Activated naive CD4-positive, alpha-beta T cell treated with anti-CD3 and anti-CD28 coated beads, Interleukin-2, amount 50 U/mL, for 16 hours (primary cell): ENCODE results near the gene PUS10.
"Not testable (repeated sequence)": the region's sequence is repeated elsewhere in the genome, so short reads cannot be mapped to it uniquely, and the experiment has no call there.

Experiments
- DNase-seq: peaks from one replicate; pipeline ENCODE4 v3.0.0-alpha.2; 2020

The PUS10 gene

GRCh38 chr2:60926741-60927552 lies 91.1 kb downstream of the PUS10 start:
- no peak for DNase-seq

DNA sequence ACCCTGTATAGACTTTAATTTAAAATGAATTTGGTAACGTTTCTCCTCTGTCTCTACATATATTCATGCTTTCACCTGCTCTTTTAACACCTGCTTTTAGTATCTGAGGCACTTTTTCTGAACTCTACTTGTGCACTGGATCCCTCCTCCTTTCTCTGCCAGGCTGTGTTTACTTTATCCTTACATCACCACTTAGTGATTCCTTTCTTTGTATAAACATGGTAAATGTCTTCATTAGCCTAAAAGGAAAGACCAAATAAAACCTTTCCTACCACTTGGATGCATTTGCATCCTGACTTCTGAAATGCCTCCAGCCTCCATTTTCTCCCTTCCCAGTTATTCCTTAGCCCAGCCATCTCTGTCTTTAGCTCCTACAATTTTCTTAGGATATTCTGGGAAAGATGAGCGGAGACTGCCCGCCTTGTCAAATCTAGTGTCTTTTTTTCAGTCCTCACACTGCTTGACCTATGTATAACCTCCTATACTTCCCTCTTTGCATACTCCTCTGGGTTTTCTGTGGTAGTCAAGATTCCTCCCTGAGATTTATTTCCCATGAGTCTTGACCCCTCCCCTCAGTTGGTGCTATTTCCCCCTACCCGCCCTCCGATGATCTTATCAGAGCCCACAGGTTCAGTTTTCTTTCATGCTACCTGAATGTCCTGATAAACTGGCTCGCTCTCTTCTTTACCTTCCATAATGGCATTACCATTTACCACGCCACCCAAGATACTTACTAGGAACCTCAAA lies 91.9 kb downstream of the PUS10 start:
- DNase-seq, result no peak

- DNase-seq, result no peak
These were observed 110.7 kb downstream of the PUS10 start for GRCh38 chr2:60907329-60907728.

DNA sequence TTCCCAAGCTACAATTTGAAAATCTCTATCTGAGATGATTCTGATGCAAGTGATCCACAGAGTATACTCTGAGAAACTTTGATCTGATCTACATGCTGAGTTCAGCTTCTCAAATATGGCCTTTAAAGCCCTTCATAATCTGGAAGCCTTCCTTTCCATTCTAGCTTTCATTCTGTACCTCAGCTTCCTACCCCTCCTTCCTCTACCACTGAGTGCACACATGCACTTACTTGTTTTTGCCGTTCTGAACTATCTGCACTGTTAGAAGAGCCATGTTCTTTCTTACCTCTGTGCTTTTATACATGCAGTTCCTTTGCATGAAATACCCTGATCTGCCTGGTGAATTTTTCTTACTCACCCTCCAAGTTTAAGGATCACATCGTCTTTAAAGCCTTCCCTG lies 111.7 kb downstream of the PUS10 start:
- no peak for DNase-seq

- not testable (repeated sequence) for DNase-seq
These were observed 112.2 kb downstream of the PUS10 start for GRCh38 chr2:60905867-60906266.

- not testable (repeated sequence) for DNase-seq
These were observed 116.8 kb downstream of the PUS10 start for GRCh38 chr2:60901296-60901695.

DNA sequence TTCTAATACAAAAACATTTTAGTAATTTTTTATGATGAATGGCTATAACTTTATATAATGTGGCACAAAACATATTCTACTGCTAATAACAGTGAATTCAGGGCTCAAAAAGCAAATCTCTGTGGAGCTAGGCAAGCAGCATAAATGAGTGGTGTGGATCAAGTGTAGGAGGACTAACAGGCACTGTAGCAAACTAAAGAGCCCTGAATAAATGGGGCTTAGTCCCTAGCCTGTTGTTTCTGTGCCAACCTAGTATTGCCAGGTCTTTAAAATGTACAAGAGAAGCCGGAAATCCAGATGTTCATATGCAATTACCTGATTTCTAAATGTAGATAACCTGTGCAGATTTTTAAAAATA lies 118.2 kb downstream of the PUS10 start:
- DNase-seq, result no peak

DNA sequence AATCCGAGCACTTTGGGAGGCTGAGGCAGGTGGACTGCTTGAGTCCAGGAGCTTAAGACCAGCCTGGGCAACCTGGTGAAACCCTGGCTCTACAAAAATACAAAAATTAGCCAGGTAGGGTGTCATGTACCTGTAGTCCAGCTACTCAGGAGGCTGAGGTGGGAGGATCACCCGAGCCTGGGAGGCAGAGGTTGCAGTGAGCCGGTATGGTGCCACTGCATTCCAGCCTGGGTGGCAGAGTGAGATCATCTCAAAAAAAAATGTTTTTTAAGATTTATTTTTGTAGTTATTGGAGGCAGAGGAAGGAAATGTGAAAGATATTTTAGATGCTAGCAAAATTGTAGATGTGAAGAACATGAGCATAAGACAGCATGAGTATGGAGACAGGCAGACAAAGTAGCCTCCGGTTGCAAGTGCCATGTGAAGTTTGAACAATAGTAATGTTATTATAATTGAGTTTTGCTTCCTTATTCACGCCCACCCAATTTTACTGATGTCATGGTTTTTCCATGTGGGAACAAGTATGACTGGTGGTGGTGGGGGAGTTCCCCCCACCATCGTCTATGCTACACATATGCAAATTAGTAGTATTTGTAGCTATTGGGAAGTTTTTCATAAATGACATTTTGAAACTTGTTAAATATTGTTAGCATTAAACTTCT lies 118.7 kb downstream of the PUS10 start:
- DNase-seq, result peak; percentile 48

DNA sequence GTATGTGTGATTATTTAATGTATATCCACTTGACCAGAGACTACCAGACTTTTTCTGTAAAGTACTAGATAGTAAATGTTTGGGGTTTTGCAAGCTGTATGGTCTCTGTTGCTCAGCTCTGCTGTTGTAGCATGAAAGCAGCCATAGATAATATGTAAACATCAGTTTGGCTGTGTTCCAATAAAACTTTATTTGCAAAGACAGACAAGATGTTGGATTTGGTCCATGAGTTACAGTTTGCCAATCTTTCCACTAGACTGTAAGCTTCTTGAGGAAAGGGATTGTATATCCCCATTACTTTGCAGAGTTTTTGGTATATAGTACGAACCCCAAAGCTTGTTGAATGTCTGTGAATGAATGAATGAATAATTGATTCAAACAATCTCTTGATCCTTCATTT lies 119.5 kb downstream of the PUS10 start:
- DNase-seq, result no peak
